HepG2 (cell line): ENCODE data around the gene CALU. TPM values are rescaled to one million over a fixed set of nuclear protein-coding genes. Genes with fewer than 3 reads are reported as not detected.

Experiments
- ATAC-seq: fragments of 200-7000 bp; cut with Tn5 transposase; 3 replicates; pipeline ENCODE4 v1.9.1; 2020; ENCODE audit warnings: mild to moderate bottlenecking, moderate library complexity
- BruUV-seq: library from RNA; stranded (reverse); fragments of 400-500 nt; replicated peaks from 2 replicates; lab custom pipeline; 2021; lab: Mats Ljungman, UMichigan
- CTCF ChIA-PET: fragments of 300-600 bp; formaldehyde crosslinking; extraction: SDS; loops from one replicate; lab custom pipeline; 2021; ENCODE audit warnings: low total read pairs, inconsistent platforms, low intra/inter-chr PET ratio; lab: Yijun Ruan, JAX
- POLR2A ChIA-PET: fragments of 350-600 bp; sonication (Branson Sonifier 250); formaldehyde crosslinking; loops from one replicate; lab custom pipeline; 2020; ENCODE audit warnings: antibody characterized with exemption, inconsistent platforms; lab: Yijun Ruan, JAX
- DNase-seq: peaks from one replicate; pipeline ENCODE4 v3.0.0-alpha.2; 2015; ENCODE audit warnings: low spot score
- FAIRE-seq: peaks from 3 replicates; lab custom pipeline; 2011; peaks lifted over from hg19 to GRCh38; lab: Jason Lieb, UNC
- H2AFZ ChIP-seq: one replicate; pipeline ENCODE4 v1.6.1; 2011; ENCODE audit warnings: low read length, inconsistent platforms
- H3K27ac ChIP-seq: fragments of 300-600 bp; 3 replicates; pipeline ENCODE4 v1.8.0; 2011; ENCODE audit warnings: mixed run types, mild to moderate bottlenecking, mixed read lengths, low read length, inconsistent platforms; ENCODE audit not compliant: insufficient read depth; ENCODE audit errors: extremely low read length
- H3K27me3 ChIP-seq, 2 experiments: fragments of 200-600 bp in 1 of 2; 2 replicates in 1 of 2; 3 replicates in 1 of 2; pipeline versions ENCODE4 v1.6.0 to v1.8.0; 2011; ENCODE audit warnings: low read length in 2 of 2, mild to moderate bottlenecking in 2 of 2, moderate library complexity in 2 of 2, inconsistent platforms in 1 of 2; ENCODE audit not compliant: insufficient read depth in 2 of 2, control insufficient read depth in 1 of 2
- H3K36me3 ChIP-seq, 2 experiments: fragments of 200-600 bp in 1 of 2; replicated peaks in 1 of 2; 2 replicates in 1 of 2; 3 replicates in 1 of 2; pipeline versions ENCODE4 v1.5.1 to v1.8.0; 2011; ENCODE audit warnings: low read length in 2 of 2, inconsistent platforms in 1 of 2; ENCODE audit not compliant: insufficient read depth in 2 of 2, control insufficient read depth in 1 of 2
- H3K4me1 ChIP-seq: 2 replicates; pipeline ENCODE4 v1.5.1; 2012; ENCODE audit warnings: low read length, inconsistent platforms; ENCODE audit not compliant: insufficient read depth
- H3K4me2 ChIP-seq: 2 replicates; pipeline ENCODE4 v1.6.0; 2011; ENCODE audit warnings: low read depth, low read length, inconsistent platforms
- H3K4me3 ChIP-seq, 3 experiments: fragments of 200-600 bp in 1 of 3; sonication (generic), shearing (Covaris generic) in 1 of 3; replicated peaks in 1 of 3; 2 replicates each; pipeline ENCODE4 v1.5.1; 2011 to 2016; ENCODE audit warnings: low read length in 3 of 3, inconsistent platforms in 2 of 3, low read depth in 2 of 3, mild to moderate bottlenecking in 2 of 3, control low read depth in 1 of 3, mixed read lengths in 1 of 3; ENCODE audit not compliant: insufficient read depth in 1 of 3
- H3K79me2 ChIP-seq: one replicate; pipeline ENCODE4 v1.6.1; 2011; ENCODE audit warnings: low read length, inconsistent platforms; ENCODE audit not compliant: insufficient read depth
- H3K9ac ChIP-seq: 2 replicates; pipeline ENCODE4 v1.6.0; 2011; ENCODE audit warnings: mild to moderate bottlenecking, low read depth, low read length, inconsistent platforms; ENCODE audit not compliant: insufficient read depth
- H3K9me3 ChIP-seq: 2 replicates; pipeline ENCODE4 v1.5.1; 2012; ENCODE audit warnings: mild to moderate bottlenecking, low read length
- H4K20me1 ChIP-seq: 2 replicates; pipeline ENCODE4 v1.6.0; 2011; ENCODE audit warnings: inconsistent platforms, mild to moderate bottlenecking, low read length, moderate library complexity; ENCODE audit not compliant: insufficient read depth
- ARID4A ChIP-seq: sonication (generic); formaldehyde crosslinking; IDR thresholded peaks from 2 replicates; pipeline ENCODE4 v1.5.0; 2020; ENCODE audit warnings: mild to moderate bottlenecking, missing genetic modification reagents, borderline replicate concordance
- CENPT ChIP-seq: sonication (generic); formaldehyde crosslinking; IDR thresholded peaks from 2 replicates; pipeline ENCODE4 v1.8.0; 2022; ENCODE audit warnings: low read depth, mild to moderate bottlenecking, moderate library complexity, missing genetic modification reagents
- KLF12 ChIP-seq: sonication (generic); formaldehyde crosslinking; IDR thresholded peaks from 2 replicates; pipeline ENCODE4 v1.4.0; 2020; ENCODE audit warnings: missing genetic modification reagents, borderline replicate concordance
- TCF7 ChIP-seq: sonication (generic); IDR thresholded peaks from 2 replicates; pipeline ENCODE4 v1.6.1; 2016; ENCODE audit warnings: antibody characterized with exemption, low read depth
- ZNF362 ChIP-seq: sonication (generic); formaldehyde crosslinking; IDR thresholded peaks from 2 replicates; pipeline ENCODE4 v1.4.0; 2020; ENCODE audit warnings: missing genetic modification reagents, mild to moderate bottlenecking, borderline replicate concordance
- ZNF510 ChIP-seq: sonication (generic); formaldehyde crosslinking; IDR thresholded peaks from 2 replicates; pipeline ENCODE4 v1.4.0; 2020; ENCODE audit warnings: low read depth, mild to moderate bottlenecking, missing genetic modification reagents
- ZNF720 ChIP-seq: sonication (generic); formaldehyde crosslinking; IDR thresholded peaks from 2 replicates; pipeline ENCODE4 v1.4.0; 2020; ENCODE audit warnings: missing genetic modification reagents
- WGBS: methylation state at CpG from one replicate; pipeline ENCODE4 v1.1.6; 2017; ENCODE audit warnings: low lambda C conversion rate; 5-methylcytosine and 5-hydroxymethylcytosine counted together
- in situ Hi-C: cut with HindIII; loops from 2 replicates; pipeline ENCODE4 v1.10.0; 2017; ENCODE audit warnings: low pct_unique_long_range_greater_than_20kb; ENCODE audit not compliant: extremely low pct_ligation_motif_present
- intact Hi-C: fragments of 100-400 bp; cut with micrococcal nuclease; formaldehyde crosslinking; loops from one replicate; pipeline ENCODE4 v1.10.0; 2022; ENCODE audit not compliant: unreplicated experiment
- polyA plus RNA-seq, 8 experiments: library from polyadenylated mRNA; depleted of rRNA in 3 of 8; stranded (reverse) in 7 of 8; unstranded in 1 of 8; fragments of >200 nt; fragmentation: Illumina TruSeq in 4 of 8; extraction: Trizol in 4 of 8; gene quantifications; 2 replicates each; pipeline versions ENCODE4 v1.2.1 to v1.2.3, GENCODE V29; 2011 to 2016; ENCODE audit warnings: low read depth in 4 of 8, missing spikeins in 1 of 8, mixed read lengths in 1 of 8; ENCODE audit not compliant: insufficient read depth in 1 of 8
- total RNA-seq, 5 experiments: library from RNA; depleted of rRNA; stranded (reverse); fragments of >200 nt; fragmentation: Illumina TruSeq; extraction: Trizol; gene quantifications; 2 replicates each; pipeline ENCODE4 v1.2.3, GENCODE V29; 2016; ENCODE audit warnings: low read depth in 1 of 5

CALU gene
- total and polyA plus RNA-seq, 2 of the 13 experiments (the other 11 are each of a cell fraction or from before 2014, with no cell fraction given): 198 to 252 TPM

- no peak for FAIRE-seq
- BruUV-seq: no TSS peak
Observed at GRCh38 chr7:128726059-128726736, 13.0 kb upstream of the CALU start.

More at GRCh38 chr7:128726059-128726736, 13.0 kb upstream of the CALU start:
- TF ChIP-seq KLF12 (CRISPR knock-in tag): no peak
- no peak for TF ChIP-seq TCF7
- no peak for TF ChIP-seq CENPT (CRISPR knock-in tag)
- no peak for TF ChIP-seq ARID4A (CRISPR knock-in tag)
- TF ChIP-seq ZNF510: no peak
- no peak for TF ChIP-seq ZNF720 (CRISPR knock-in tag)
- no peak for TF ChIP-seq ZNF362
- no peak overlapping the region for H3K9ac ChIP-seq
- 43% methylated on average over 8 of the region's 8 CpGs for WGBS
- no peak for ATAC-seq
- H3K27me3 ChIP-seq: peaks cover 0 to 25% of the 10 kb centered on the region in 2 experiments; a peak in 3 of 5 replicates
- no peak for DNase-seq
- no peaks in the 10 kb centered on the region for H3K9me3 ChIP-seq
- intact Hi-C loops (no loop called here), in situ Hi-C loops (no loop called here)
- no peaks in the 10 kb centered on the region for H3K79me2 ChIP-seq
- no peak overlapping the region for H3K27ac ChIP-seq
- H3K4me3 ChIP-seq: no peak overlapping the region
- POLR2A ChIA-PET: no interaction called here
- peaks cover 8% of the 10 kb centered on the region for H3K4me1 ChIP-seq
- H2AFZ ChIP-seq: no peak overlapping the region
- no peaks in the 10 kb centered on the region for H4K20me1 ChIP-seq
- no peaks in the 10 kb centered on the region for H3K36me3 ChIP-seq
- CTCF ChIA-PET: no interaction called here
- H3K4me2 ChIP-seq: no peak overlapping the region
